ENCODE measurements around the gene ANXA2R.

The ANXA2R gene

DNA sequence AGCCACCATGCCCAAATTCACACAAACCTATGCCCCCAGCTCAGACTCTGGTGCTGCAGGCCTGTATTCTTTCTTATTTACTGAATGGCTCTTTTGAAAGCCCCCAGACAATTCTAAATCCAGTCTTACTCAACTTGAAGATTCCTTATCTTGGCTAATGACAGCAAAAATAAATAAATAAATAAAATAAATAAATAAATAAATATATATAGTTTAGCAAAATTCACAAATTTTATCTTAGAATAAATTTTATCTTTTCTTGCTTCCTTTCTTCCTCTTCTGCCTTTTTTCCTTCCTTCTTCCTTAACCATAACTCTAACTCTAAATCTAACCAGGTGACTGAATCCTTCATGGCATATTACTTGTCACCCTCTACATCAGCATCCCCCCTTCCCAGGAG, 25.6 kb downstream of the ANXA2R start:
- H3K4me1 ChIP-seq (ENCODE audit: control insufficient read depth, insufficient read depth, low read length): peaks cover 19% of the 10 kb centered on the region
- no peaks in the 10 kb centered on the region for H3K9me3 ChIP-seq (ENCODE audit: control insufficient read depth, insufficient read depth, low read depth, low read length)
- CTCF ChIA-PET: no interaction called here
- no peak overlapping the region for H3K4me3 ChIP-seq (ENCODE audit: low read depth, low read length)
- no peaks in the 10 kb centered on the region for H3K36me3 ChIP-seq (ENCODE audit: control insufficient read depth in 2 of 2, insufficient read depth in 1 of 2, low read length in 2 of 2)
- no peak overlapping the region for H3K27ac ChIP-seq (ENCODE audit: extremely low read depth, low read depth, low read length)
- POLR2A ChIA-PET: no interaction called here
- peak; percentile 83 for TF ChIP-seq ZNF121 (tag by site-specific recombination; IDR thresholded peaks at IDR 0.05)
- TF ChIP-seq, protein P1, sequence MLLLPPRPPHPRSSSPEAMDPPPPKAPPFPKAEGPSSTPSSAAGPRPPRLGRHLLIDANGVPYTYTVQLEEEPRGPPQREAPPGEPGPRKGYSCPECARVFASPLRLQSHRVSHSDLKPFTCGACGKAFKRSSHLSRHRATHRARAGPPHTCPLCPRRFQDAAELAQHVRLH (tag by site-specific recombination; IDR thresholded peaks at IDR 0.05): peak; percentile 60; the same call in 1 of the 2 replicates
- TF ChIP-seq ZNF138 (tag by site-specific recombination; IDR thresholded peaks at IDR 0.05; ENCODE audit: borderline replicate concordance): peak; percentile 49; the same call in 1 of the 2 replicates
- TF ChIP-seq, protein P2, sequence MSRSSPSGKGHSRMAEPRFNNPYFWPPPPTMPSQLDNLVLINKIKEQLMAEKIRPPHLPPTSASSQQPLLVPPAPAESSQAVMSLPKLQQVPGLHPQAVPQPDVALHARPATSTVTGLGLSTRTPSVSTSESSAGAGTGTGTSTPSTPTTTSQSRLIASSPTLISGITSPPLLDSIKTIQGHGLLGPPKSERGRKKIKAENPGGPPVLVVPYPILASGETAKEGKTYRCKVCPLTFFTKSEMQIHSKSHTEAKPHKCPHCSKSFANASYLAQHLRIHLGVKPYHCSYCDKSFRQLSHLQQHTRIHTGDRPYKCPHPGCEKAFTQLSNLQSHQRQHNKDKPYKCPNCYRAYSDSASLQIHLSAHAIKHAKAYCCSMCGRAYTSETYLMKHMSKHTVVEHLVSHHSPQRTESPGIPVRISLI (tag by site-specific recombination; IDR thresholded peaks at IDR 0.05): 0 out of 2 replicates have a peak, but pooled peaks have one; percentile 38
- TF ChIP-seq, protein P3, sequence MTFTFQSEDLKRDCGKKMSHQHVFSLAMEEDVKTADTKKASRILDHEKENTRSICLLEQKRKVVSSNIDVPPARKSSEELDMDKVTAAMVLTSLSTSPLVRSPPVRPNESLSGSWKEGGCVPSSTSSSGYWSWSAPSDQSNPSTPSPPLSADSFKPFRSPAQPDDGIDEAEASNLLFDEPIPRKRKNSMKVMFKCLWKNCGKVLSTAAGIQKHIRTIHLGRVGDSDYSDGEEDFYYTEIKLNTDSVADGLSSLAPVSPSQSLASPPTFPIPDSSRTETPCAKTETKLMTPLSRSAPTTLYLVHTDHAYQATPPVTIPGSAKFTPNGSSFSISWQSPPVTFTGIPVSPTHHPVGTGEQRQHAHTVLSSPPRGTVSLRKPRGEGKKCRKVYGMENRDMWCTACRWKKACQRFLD (tag by site-specific recombination; IDR thresholded peaks at IDR 0.05): peak; percentile 66; the same call in 1 of the 2 replicates
- TF ChIP-seq GFI1B (tag by site-specific recombination; IDR thresholded peaks at IDR 0.05): peak; percentile 56; the same call in 1 of the 2 replicates
- no peak for TF ChIP-seq ZNF48 (tag by site-specific recombination; IDR thresholded peaks at IDR 0.05)
- TF ChIP-seq SCRT2 (tag by site-specific recombination; IDR thresholded peaks at IDR 0.05): no peak
- TF ChIP-seq, protein P4, sequence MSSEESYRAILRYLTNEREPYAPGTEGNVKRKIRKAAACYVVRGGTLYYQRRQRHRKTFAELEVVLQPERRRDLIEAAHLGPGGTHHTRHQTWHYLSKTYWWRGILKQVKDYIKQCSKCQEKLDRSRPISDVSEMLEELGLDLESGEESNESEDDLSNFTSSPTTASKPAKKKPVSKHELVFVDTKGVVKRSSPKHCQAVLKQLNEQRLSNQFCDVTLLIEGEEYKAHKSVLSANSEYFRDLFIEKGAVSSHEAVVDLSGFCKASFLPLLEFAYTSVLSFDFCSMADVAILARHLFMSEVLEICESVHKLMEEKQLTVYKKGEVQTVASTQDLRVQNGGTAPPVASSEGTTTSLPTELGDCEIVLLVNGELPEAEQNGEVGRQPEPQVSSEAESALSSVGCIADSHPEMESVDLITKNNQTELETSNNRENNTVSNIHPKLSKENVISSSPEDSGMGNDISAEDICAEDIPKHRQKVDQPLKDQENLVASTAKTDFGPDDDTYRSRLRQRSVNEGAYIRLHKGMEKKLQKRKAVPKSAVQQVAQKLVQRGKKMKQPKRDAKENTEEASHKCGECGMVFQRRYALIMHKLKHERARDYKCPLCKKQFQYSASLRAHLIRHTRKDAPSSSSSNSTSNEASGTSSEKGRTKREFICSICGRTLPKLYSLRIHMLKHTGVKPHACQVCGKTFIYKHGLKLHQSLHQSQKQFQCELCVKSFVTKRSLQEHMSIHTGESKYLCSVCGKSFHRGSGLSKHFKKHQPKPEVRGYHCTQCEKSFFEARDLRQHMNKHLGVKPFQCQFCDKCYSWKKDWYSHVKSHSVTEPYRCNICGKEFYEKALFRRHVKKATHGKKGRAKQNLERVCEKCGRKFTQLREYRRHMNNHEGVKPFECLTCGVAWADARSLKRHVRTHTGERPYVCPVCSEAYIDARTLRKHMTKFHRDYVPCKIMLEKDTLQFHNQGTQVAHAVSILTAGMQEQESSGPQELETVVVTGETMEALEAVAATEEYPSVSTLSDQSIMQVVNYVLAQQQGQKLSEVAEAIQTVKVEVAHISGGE (tag by site-specific recombination; conservative IDR thresholded peaks at IDR 0.05; ENCODE audit: low read depth): peak; percentile 90
- TF ChIP-seq, protein P5, sequence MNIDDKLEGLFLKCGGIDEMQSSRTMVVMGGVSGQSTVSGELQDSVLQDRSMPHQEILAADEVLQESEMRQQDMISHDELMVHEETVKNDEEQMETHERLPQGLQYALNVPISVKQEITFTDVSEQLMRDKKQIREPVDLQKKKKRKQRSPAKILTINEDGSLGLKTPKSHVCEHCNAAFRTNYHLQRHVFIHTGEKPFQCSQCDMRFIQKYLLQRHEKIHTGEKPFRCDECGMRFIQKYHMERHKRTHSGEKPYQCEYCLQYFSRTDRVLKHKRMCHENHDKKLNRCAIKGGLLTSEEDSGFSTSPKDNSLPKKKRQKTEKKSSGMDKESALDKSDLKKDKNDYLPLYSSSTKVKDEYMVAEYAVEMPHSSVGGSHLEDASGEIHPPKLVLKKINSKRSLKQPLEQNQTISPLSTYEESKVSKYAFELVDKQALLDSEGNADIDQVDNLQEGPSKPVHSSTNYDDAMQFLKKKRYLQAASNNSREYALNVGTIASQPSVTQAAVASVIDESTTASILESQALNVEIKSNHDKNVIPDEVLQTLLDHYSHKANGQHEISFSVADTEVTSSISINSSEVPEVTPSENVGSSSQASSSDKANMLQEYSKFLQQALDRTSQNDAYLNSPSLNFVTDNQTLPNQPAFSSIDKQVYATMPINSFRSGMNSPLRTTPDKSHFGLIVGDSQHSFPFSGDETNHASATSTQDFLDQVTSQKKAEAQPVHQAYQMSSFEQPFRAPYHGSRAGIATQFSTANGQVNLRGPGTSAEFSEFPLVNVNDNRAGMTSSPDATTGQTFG (tag by site-specific recombination; IDR thresholded peaks at IDR 0.05; ENCODE audit: borderline replicate concordance): no peak
- TF ChIP-seq MYNN (tag by site-specific recombination; IDR thresholded peaks at IDR 0.05; ENCODE audit: borderline replicate concordance): peak; percentile 51; the same call in 1 of the 2 replicates
- TF ChIP-seq ZNF529 (tag by site-specific recombination; IDR thresholded peaks at IDR 0.05; ENCODE audit: insufficient replicate concordance): peak; percentile 73
- TF ChIP-seq, protein P6, sequence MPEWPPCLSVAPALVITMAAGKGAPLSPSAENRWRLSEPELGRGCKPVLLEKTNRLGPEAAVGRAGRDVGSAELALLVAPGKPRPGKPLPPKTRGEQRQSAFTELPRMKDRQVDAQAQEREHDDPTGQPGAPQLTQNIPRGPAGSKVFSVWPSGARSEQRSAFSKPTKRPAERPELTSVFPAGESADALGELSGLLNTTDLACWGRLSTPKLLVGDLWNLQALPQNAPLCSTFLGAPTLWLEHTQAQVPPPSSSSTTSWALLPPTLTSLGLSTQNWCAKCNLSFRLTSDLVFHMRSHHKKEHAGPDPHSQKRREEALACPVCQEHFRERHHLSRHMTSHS (tag by site-specific recombination; IDR thresholded peaks at IDR 0.05): no peak
- TF ChIP-seq, protein P7, sequence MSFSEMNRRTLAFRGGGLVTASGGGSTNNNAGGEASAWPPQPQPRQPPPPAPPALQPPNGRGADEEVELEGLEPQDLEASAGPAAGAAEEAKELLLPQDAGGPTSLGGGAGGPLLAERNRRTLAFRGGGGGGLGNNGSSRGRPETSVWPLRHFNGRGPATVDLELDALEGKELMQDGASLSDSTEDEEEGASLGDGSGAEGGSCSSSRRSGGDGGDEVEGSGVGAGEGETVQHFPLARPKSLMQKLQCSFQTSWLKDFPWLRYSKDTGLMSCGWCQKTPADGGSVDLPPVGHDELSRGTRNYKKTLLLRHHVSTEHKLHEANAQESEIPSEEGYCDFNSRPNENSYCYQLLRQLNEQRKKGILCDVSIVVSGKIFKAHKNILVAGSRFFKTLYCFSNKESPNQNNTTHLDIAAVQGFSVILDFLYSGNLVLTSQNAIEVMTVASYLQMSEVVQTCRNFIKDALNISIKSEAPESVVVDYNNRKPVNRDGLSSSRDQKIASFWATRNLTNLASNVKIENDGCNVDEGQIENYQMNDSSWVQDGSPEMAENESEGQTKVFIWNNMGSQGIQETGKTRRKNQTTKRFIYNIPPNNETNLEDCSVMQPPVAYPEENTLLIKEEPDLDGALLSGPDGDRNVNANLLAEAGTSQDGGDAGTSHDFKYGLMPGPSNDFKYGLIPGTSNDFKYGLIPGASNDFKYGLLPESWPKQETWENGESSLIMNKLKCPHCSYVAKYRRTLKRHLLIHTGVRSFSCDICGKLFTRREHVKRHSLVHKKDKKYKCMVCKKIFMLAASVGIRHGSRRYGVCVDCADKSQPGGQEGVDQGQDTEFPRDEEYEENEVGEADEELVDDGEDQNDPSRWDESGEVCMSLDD (tag by site-specific recombination; IDR thresholded peaks at IDR 0.05): no peak
- peak; percentile 89 for TF ChIP-seq ZNF664 (tag by site-specific recombination; IDR thresholded peaks at IDR 0.05)
- peak; percentile 87; the same call in 1 of the 2 replicates for TF ChIP-seq ZFP37 (tag by site-specific recombination; IDR thresholded peaks at IDR 0.05)
- TF ChIP-seq SP2 (tag by site-specific recombination; IDR thresholded peaks at IDR 0.05): no peak
- peak; percentile 22; the same call in 1 of the 2 replicates for TF ChIP-seq ZNF16 (tag by site-specific recombination; IDR thresholded peaks at IDR 0.05; ENCODE audit: low read depth)
- TF ChIP-seq, protein P8, sequence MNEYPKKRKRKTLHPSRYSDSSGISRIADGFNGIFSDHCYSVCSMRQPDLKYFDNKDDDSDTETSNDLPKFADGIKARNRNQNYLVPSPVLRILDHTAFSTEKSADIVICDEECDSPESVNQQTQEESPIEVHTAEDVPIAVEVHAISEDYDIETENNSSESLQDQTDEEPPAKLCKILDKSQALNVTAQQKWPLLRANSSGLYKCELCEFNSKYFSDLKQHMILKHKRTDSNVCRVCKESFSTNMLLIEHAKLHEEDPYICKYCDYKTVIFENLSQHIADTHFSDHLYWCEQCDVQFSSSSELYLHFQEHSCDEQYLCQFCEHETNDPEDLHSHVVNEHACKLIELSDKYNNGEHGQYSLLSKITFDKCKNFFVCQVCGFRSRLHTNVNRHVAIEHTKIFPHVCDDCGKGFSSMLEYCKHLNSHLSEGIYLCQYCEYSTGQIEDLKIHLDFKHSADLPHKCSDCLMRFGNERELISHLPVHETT (tag by site-specific recombination; IDR thresholded peaks at IDR 0.05): no peak
- TF ChIP-seq REPIN1 (tag by site-specific recombination; IDR thresholded peaks at IDR 0.05; ENCODE audit: low read depth): peak; percentile 53; the same call in 1 of the 2 replicates
- TF ChIP-seq ZNF354C (tag by site-specific recombination; IDR thresholded peaks at IDR 0.05; ENCODE audit: borderline replicate concordance, low read depth): peak; percentile 84; the same call in 1 of the 2 replicates
- peak; percentile 63 for TF ChIP-seq ZFP3 (tag by site-specific recombination; IDR thresholded peaks at IDR 0.05; ENCODE audit: low read depth)
- peak; percentile 96; the same call in 1 of the 2 replicates for TF ChIP-seq ZNF202 (tag by site-specific recombination; IDR thresholded peaks at IDR 0.05; ENCODE audit: borderline replicate concordance)
- peak; percentile 89; the same call in 1 of the 2 replicates for TF ChIP-seq ZNF404 (tag by site-specific recombination; IDR thresholded peaks at IDR 0.05)

Measured in HEK293 (cell line).